Kasumi-1 (cell line): ENCODE results near the gene MKLN1.

Experiments
- DNase-seq, 2 experiments: peaks; one replicate each; lab custom pipeline; 2025; lab: John Stamatoyannopoulos, UW

Gene MKLN1

DNA sequence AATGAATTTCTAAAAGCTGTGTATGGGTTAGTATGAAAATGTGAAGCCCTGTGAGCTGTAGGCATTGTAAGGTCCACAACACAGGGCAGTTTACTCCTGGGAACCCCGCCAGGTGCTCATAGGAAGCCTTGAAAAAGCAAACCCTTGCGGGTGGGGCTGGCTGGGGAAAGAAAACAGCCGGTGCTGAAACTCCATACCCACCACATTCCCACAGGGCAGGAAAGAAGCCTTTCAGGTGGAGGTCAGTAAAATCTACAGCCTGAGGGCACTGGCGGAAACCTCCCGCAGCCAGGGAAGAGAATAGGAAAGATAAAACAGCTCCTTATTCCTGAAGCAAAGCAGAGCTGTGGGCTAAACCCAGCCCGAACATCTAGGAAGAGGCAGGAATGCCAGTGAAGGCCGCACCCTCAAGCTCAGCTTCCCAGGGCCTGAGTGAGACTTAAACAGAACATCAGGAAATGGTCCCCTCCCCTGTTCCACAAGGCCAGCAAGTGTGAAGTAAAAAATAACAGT is 194.0 kb downstream of the MKLN1 start:
- DNase-seq: no peak

DNA sequence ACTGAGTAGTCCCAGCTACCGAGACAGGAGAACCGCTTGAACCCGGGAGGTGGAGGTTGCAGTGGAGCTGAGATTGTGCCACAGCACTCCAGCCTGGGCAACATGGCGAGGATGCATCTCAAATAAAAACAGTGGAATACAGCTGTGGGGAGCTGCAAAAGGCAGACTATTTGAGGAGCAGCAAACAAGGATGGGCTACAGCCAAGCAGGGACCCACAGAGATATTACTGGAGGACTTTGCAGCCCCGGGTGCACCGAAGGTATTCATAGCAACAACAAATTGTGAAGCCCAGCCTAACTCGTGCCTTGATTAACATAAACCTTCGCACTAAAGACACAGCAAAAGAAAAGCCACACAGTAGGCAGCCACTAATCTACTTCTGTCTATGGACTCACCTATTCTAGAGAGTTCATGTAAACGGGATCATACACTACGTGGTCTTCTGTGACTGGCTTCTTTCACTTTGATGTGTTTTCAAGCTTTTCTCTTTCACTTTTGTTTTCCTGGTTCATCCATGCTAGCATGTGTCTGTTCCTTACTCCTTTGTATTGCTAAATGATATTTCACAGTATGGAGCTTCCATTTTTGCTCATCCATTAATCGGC is 194.8 kb downstream of the MKLN1 start:
- DNase-seq: no peak

DNA sequence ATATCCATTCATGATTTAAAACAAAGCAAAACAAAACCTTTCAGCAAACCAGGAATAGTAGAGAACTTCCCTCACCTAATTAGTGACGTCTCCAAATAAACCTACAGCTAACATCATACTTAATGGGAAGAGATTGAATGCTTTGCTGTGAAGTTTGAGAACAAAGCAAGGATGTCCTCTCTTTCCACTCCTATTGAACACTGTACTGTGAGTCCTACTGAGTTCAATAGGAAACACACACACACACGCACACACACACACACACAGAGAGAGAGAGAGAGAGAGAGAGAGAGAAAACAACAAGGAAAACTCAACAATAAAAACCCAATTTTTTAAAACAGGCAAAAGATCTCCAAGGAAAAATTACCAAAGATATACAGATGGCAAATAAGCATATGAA is 196.4 kb downstream of the MKLN1 start:
- DNase-seq: no peak

- no peak for DNase-seq
These were observed 197.0 kb downstream of the MKLN1 start for GRCh38 chr7:131524703-131525102.

- DNase-seq: no peak
These were observed 198.1 kb downstream of the MKLN1 start for GRCh38 chr7:131525820-131526219.

- peak; percentile 36 to 42 for DNase-seq
These were observed 199.8 kb downstream of the MKLN1 start for GRCh38 chr7:131527456-131527855.

DNA sequence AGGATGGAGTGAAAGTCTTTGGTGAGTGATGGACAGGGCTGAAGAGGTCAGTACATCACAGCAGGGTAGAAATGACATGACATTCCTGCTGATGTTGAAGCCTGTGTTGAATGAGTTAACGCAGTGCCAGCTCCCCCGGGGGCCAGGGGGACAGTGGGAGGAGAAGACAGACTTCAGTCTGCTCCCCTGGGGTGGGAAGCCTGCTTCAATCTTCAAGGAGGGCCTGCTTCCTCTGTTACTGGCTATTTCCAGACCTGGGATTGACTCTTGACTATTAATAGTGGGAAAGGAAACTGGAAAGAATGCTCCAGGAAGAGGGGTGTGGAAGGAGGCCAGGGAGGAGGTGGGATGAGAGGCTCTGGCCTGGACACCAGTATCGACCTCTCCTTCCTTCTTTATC is 201.5 kb downstream of the MKLN1 start:
- no peak for DNase-seq

DNA sequence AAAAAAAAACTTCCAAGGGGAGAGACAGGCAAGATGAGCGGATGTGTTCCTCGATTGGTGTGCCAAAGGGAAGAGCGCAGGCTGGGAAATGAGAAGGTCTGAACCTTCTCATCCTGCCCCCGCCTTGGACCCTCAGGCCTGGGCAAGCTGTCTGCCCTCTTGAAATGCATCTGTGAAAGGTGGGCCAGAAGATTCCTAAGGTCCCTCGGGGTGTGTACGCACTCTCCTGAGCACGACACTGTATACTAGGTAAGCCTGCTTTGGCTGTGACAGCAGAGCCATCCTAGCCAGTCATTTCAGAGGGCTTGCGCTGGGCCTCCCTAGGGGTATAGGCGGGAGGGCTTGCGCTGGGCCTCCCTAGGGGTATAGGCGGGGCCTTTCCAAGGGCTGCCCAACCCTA is 201.9 kb downstream of the MKLN1 start:
- DNase-seq: no peak

- no peak for DNase-seq
These were observed 202.5 kb downstream of the MKLN1 start for GRCh38 chr7:131530137-131530536.

GRCh38 chr7:131532570-131533091 is 205.0 kb downstream of the MKLN1 start:
- no peak for DNase-seq

DNA sequence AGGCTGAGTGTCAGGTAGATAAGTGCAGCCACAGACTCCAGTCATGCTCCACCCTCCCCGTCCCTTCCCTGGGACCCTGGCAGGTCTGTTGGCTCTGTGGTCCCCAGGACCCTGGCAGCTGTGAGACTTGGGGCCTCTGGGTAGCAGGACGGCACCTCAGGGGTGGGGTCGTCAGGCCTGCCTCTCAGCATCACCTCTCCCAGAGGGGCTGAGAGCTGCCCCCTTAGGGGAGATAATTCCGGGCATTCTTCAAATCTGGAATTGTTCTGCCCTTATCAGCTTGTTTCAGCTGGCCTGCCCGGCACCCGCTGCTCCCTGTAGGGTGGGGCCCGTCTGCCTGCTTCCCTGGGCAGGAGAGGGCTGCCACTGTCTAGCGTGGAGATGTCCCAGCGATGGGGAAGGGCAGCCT is 205.5 kb downstream of the MKLN1 start:
- no peak for DNase-seq

DNA sequence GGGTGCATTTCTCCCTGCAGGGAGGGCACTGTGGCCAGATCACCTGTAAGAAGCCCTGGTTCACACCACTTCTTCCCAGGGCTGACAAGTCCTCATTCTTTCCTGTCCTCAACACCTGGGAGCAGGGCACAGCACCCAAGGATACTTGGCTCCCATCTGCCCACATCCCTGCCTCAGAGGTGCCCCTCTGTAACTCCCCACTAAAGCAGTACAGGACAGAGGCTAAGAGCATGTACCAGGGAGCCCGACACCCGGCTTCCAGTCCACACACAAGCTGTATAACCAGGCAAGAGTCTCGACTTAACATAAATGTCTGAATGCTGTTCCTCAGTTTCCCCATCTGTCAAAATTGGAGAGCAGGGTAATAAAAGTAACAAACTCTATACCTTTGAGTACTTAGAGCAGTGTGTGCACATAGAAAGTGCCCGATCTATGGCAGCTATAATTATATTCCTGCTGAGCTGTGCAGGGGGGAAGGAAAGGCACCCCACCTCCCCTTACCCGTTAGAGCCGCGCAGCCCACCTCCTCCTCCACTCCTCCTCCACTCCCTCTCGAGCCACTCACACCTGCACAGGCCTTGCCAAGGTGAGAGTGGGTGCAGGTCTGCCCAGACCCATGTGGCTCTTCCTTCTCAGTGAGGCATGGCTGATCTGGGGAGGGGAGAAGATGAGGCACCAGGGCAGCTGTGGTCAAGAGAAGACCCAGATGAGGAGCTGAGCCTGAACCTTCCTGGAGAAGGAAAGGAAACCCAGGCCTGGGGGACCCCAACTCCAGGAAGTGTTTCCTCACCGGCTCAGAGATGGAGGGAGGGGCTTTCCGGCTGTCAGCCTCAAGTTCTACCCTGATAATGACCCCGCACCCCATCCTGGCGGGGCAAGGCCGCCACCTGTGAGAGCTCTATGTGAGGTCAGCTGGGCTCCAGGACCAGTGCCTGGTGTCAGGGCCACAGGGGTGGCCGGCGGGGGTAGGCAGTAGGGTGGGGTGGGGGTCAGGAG is 206.2 kb downstream of the MKLN1 start:
- DNase-seq: no peak

DNA sequence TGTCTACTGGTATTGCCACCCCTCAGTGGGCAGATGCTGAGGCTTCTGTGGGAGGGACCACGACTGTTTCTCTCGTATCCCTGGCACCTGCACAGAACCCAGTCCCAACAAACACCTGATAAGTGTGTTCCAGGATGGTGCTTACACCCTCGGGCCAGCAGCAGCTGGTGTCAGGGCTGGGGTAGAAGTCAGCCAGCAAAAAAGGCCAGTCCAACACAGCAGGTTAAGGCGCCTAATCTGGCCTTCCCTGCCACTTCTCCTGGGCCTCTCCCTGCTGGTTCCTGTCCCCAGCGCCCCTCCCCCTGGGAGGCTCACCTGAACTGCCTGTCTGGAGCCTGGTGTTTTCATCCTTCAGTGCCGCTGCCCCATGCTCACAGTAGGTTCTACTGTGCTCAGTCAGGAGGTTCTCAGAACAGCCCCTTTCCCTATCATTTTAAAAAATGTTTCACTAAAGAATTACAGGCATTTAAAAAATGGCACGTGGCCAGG is 208.7 kb downstream of the MKLN1 start:
- no peak for DNase-seq

GRCh38 chr7:131537571-131537978 is 209.9 kb downstream of the MKLN1 start:
- no peak for DNase-seq

DNA sequence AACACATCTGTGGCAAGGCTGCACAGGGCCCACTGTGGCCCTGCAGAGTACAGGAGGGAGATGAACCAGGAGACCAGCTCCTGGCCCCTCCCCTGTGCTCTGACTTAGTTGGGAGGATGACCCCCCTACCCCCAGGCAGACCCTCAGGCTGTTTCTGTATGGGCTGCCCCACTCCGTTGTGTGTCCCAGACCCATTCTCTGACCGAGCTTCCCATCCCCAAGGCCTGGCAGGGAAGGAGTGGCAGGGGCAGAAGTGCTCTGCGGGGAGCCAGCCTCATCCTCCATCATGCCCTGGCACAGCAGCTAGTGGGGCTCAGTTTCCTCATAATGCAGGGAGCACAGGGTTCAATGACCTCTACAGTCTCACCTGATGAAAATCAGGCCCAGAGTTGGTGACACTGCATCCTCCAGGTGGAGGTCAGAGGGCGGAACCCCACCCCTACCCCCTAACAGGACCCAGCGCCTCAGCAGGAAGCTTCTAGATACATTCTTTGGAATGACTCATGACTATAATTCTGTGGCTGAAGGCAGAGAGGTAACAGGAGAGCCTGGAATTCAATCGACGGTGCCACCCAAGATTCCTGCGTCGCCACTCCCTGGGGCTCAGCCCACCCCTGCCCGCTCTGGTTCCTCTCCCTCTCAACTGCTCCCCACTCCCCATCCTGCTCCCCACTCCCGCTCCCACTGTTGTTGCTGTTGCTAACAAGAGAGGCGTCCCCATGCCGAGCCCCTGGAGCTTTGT is 210.6 kb downstream of the MKLN1 start:
- no peak for DNase-seq

DNA sequence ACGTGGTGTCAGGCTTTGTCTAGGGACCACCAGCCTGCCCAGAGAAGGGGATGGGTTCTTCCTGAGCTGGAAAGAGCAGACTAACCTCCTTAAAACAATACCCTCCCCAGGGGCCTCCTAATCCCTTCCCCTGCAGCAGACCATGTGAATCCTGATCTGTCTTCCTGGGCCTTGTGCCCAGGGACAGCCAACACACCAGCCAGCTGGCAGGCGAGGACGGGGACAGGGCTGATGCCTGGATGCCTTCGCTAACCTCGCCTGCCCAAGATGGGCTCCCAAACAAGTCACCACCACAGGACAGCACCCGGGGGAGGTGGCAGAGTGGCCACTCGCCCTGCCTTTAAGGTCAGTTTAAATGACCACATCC is 211.1 kb downstream of the MKLN1 start:
- no peak for DNase-seq

DNA sequence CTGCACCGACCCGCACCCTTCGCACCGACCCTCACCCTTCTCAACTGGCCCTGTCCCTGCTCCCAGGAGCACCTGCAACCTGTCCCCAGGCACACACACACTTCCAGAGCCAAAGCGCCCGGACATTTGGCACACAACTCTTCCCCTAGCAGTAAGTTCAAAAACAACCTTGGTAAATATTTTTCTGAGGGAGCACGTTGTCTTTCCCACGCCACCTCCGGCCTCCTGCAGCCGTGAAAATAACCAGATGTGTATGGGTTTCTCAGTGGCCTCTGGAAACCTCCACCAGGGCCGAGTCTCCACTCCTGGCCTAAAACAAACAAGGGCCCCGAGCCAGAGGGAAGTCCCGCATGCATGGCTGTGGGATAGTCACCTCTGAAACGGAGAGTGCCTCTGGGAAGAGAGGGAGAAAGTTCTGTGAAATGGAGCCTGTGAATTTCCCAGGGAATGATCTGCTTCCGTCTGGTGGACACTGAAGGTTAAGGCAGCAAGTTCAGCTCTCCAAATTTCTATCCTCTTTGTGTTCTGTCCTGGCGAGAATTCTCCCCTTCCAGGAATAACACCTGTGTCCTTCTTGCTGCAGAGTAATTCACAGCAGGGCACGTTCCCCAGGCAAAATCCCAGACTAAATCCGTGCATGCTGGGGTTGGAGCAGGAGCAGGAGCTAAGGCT is 213.0 kb downstream of the MKLN1 start:
- no peak for DNase-seq

DNA sequence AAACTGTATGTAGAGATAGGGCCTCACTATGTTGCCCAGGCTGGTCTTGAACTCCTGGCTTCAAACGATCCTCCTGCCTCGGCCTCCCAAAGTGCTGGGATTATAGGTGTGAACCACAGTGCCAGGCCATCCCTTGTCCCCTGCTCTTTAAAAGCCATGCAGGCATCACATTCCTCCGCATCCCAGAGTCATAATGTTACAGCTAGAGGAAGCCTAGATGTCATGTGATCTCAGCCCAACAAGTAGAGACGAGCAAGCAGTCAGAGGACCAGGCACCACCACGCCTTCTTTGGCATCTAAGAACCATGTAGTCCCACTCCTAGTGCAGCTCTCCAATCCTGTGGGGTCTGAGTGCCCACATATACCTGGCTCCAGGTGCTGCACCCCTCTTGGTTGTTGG is 215.6 kb downstream of the MKLN1 start:
- no peak for DNase-seq

DNA sequence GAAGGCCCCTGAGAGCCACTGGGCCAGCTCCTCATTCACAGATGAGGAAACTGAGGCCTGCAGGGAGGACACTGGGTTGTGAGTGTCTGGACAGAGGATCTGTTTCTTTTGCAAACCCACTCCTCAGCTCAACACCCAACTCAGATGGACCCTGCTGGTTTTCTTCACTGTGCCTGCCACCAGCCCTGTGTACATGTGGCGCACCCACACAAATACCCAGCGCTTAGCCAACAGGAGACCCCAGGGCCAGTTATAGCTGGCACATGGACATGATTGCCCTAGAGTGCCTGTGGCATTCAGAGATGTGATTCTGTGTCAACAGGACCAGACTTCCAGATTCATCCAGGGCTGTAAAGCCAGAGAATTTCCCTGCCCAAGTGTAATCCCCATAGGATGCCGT is 216.3 kb downstream of the MKLN1 start:
- no peak for DNase-seq

DNA sequence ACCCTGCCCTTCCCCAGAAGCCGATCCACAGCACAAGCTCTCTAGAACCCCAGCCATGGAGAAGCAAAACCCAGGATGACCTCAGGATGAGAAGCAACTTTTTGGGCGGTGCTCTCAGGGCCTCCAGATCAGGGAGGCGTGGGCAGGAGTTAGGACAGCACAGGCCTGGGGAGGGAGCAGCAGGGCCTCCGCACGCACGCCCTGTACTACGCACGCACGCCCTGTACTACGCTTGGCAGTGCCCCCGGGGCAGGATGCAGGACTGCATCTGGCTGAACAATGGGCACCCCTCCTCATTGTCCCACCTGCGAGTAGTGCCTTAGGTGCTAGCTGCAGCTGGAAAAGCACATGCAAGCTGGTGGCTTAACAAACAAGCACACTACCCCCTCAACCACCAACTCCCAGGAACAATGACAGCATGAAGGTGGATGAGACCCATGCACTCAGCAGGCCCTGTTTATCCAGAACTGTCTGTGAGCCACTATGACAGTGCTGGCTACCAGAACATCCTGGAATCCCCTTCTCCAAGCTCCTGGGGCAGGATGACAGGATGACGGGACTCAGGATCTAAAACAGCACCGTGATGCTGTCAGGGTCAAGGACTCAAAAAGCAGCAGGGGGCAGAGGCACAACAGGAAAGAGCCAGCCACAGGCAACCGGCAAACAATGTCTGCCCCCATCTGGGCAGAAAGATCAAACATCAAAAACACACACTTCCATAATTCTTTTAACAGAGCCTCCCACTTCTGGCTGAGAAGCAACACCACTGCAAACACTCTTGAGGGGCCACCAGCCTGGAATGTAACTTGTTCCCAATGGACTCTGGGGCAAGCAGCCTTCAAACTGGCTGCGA is 217.0 kb downstream of the MKLN1 start:
- DNase-seq: peak; percentile 40 to 55

GRCh38 chr7:131546126-131546525 is 218.4 kb downstream of the MKLN1 start:
- DNase-seq: no peak
